A549 (cell line): ENCODE measurements around the gene FNIP1. TPM values are rescaled to one million over a fixed set of nuclear protein-coding genes. Genes with fewer than 3 reads are reported as not detected.

Experiments
- ATAC-seq, 2 experiments: fragments of 200-7000 bp in 1 of 2; fragments of >200 bp in 1 of 2; cut with Nextera tagmentation in 1 of 2; cut with Tn5 transposase in 1 of 2; 3 replicates each; pipeline versions ENCODE4 v1.8.0 to v1.9.1; 2018 to 2020; ENCODE audit warnings: mild to moderate bottlenecking in 1 of 2, moderate library complexity in 1 of 2
- CTCF ChIA-PET: fragments of 300-600 bp; sonication (Branson Sonifier 250); formaldehyde crosslinking; extraction: SDS; loops from one replicate; lab custom pipeline; 2021; ENCODE audit warnings: antibody characterized with exemption, inconsistent platforms; lab: Yijun Ruan, JAX
- POLR2A ChIA-PET: fragments of 350-600 bp; formaldehyde crosslinking; extraction: SDS; loops from one replicate; lab custom pipeline; 2021; ENCODE audit warnings: antibody characterized with exemption, inconsistent platforms; lab: Yijun Ruan, JAX
- DNase-seq, 2 experiments: peaks; one replicate each; pipeline versions ENCODE4 v3.0.0 to v3.0.0-alpha.2; 2011 to 2016; ENCODE audit warnings: low read depth in 1 of 2, low spot score in 1 of 2
- FAIRE-seq: peaks from 2 replicates; lab custom pipeline; 2011; peaks lifted over from hg19 to GRCh38; lab: Jason Lieb, UNC
- H3K27ac ChIP-seq, 2 experiments: fragments of >200 bp; sonication (Bioruptor Twin); formaldehyde crosslinking; 3 replicates each; pipeline ENCODE4 v1.5.1; 2016 to 2017
- H3K4me1 ChIP-seq: fragments of >200 bp; sonication (Bioruptor Twin); formaldehyde crosslinking; 3 replicates; pipeline ENCODE4 v1.6.1; 2016
- H3K4me2 ChIP-seq: fragments of >200 bp; sonication (Bioruptor Twin); formaldehyde crosslinking; 3 replicates; pipeline ENCODE4 v1.6.1; 2016
- H3K4me3 ChIP-seq: fragments of >200 bp; sonication (Bioruptor Twin); formaldehyde crosslinking; 3 replicates; pipeline ENCODE4 v1.5.1; 2016
- H3K9me3 ChIP-seq: fragments of >200 bp; sonication (Bioruptor Twin); formaldehyde crosslinking; 3 replicates; pipeline ENCODE4 v1.6.1; 2016
- CBX8 ChIP-seq: fragments of 200-600 bp; sonication (generic); IDR thresholded peaks from 2 replicates; pipeline ENCODE4 v1.6.1; 2016
- CHD4 ChIP-seq: fragments of 200-600 bp; sonication (generic); IDR thresholded peaks from 2 replicates; pipeline ENCODE4 v1.6.1; 2016; ENCODE audit warnings: antibody characterized with exemption, mild to moderate bottlenecking, borderline replicate concordance
- EHF ChIP-seq: fragments of 250-450 bp; sonication (Bioruptor Pico); IDR thresholded peaks from 2 replicates; pipeline ENCODE4 v1.5.0; 2020; ENCODE audit warnings: mild to moderate bottlenecking
- EHMT2 ChIP-seq: fragments of 200-600 bp; sonication (generic); IDR thresholded peaks from 2 replicates; pipeline ENCODE4 v1.6.1; 2016; ENCODE audit warnings: antibody characterized with exemption, low read depth, mild to moderate bottlenecking, moderate library complexity
- EP300 ChIP-seq, 2 experiments: fragments of >200 bp; sonication (Bioruptor Twin); formaldehyde crosslinking; IDR thresholded peaks; 2 replicates in 1 of 2; 3 replicates in 1 of 2; pipeline ENCODE4 v1.6.1; 2016 to 2017
- ESRRA ChIP-seq: fragments of 150-350 bp; IDR thresholded peaks from 2 replicates; pipeline ENCODE4 v1.6.1; 2014; ENCODE audit warnings: mild to moderate bottlenecking, low read length, borderline replicate concordance
- FOSL2 ChIP-seq, 2 experiments: fragments of 450-650 bp in 1 of 2; fragments of >200 bp in 1 of 2; sonication (Bioruptor Twin) in 1 of 2; formaldehyde crosslinking; IDR thresholded peaks; 2 replicates each; pipeline versions ENCODE4 v1.5.0 to v1.6.1; 2016 to 2020; ENCODE audit warnings: mild to moderate bottlenecking in 1 of 2, moderate library complexity in 1 of 2
- GATA3 ChIP-seq: IDR thresholded peaks from 2 replicates; pipeline ENCODE4 v1.6.1; 2012; ENCODE audit warnings: borderline replicate concordance
- HOXB13 ChIP-seq: fragments of 250-450 bp; sonication (Bioruptor Pico); IDR thresholded peaks from 2 replicates; pipeline ENCODE4 v1.5.0; 2020; ENCODE audit warnings: low read depth, mild to moderate bottlenecking, moderate library complexity
- JUN ChIP-seq, 2 experiments: fragments of >200 bp; sonication (Bioruptor Twin); formaldehyde crosslinking; IDR thresholded peaks; 2 replicates in 1 of 2; 3 replicates in 1 of 2; pipeline ENCODE4 v1.6.1; 2016 to 2017
- JUNB ChIP-seq: fragments of >200 bp; sonication (Bioruptor Twin); formaldehyde crosslinking; IDR thresholded peaks from 2 replicates; pipeline ENCODE4 v1.6.1; 2016
- KDM5A ChIP-seq: fragments of 200-600 bp; sonication (generic); IDR thresholded peaks from 2 replicates; pipeline ENCODE4 v1.6.1; 2016; ENCODE audit warnings: antibody characterized with exemption, mild to moderate bottlenecking
- MAFK ChIP-seq: fragments of 450-650 bp; IDR thresholded peaks from 2 replicates; pipeline ENCODE4 v1.6.1; 2014; ENCODE audit not compliant: partially characterized antibody
- MYC ChIP-seq: IDR thresholded peaks from 2 replicates; pipeline ENCODE4 v1.6.1; 2012; ENCODE audit warnings: mild to moderate bottlenecking, inconsistent platforms, low read length, improper control_type of control experiment, borderline replicate concordance
- NFE2L2 ChIP-seq: fragments of 150-350 bp; conservative IDR thresholded peaks from 2 replicates; pipeline ENCODE4 v1.6.1; 2014; ENCODE audit warnings: low read length
- NPAS2 ChIP-seq: fragments of 250-450 bp; sonication (Bioruptor Pico); IDR thresholded peaks from 2 replicates; pipeline ENCODE4 v1.8.0; 2022; ENCODE audit warnings: mild to moderate bottlenecking, moderate library complexity, borderline replicate concordance
- NR3C1 ChIP-seq: fragments of >200 bp; sonication (Bioruptor Twin); formaldehyde crosslinking; IDR thresholded peaks from 3 replicates; pipeline ENCODE4 v1.6.1; 2017
- POLR2AphosphoS2 ChIP-seq: conservative IDR thresholded peaks from 2 replicates; pipeline ENCODE4 v1.6.1; 2012; ENCODE audit warnings: low read length, improper control_type of control experiment, inconsistent platforms
- RAD21 ChIP-seq, 2 experiments: fragments of >200 bp in 1 of 2; sonication (Bioruptor Twin) in 1 of 2; formaldehyde crosslinking in 1 of 2; IDR thresholded peaks in 1 of 2; conservative IDR thresholded peaks in 1 of 2; 2 replicates in 1 of 2; 3 replicates in 1 of 2; pipeline ENCODE4 v1.6.1; 2012 to 2018; ENCODE audit warnings: inconsistent platforms in 1 of 2
- RARB ChIP-seq: fragments of 250-450 bp; sonication (Bioruptor Pico); IDR thresholded peaks from 2 replicates; pipeline ENCODE4 v1.8.0; 2021; ENCODE audit warnings: mild to moderate bottlenecking, moderate library complexity
- RFX5 ChIP-seq: fragments of 450-650 bp; IDR thresholded peaks from 2 replicates; pipeline ENCODE4 v1.7.1; 2014; ENCODE audit warnings: antibody characterized with exemption, mild to moderate bottlenecking, moderate library complexity
- RNF2 ChIP-seq: fragments of 200-600 bp; sonication (generic); IDR thresholded peaks from 2 replicates; pipeline ENCODE4 v1.6.1; 2016; ENCODE audit warnings: low read depth, mild to moderate bottlenecking, antibody characterized with exemption, moderate library complexity, borderline replicate concordance
- SMC3 ChIP-seq: fragments of >200 bp; sonication (Bioruptor Twin); formaldehyde crosslinking; IDR thresholded peaks from 3 replicates; pipeline ENCODE4 v1.6.1; 2018; ENCODE audit warnings: inconsistent platforms
- SREBF2 ChIP-seq: fragments of 450-650 bp; IDR thresholded peaks from 2 replicates; pipeline ENCODE4 v1.6.1; 2014; ENCODE audit warnings: mild to moderate bottlenecking, moderate library complexity
- TFCP2L1 ChIP-seq: fragments of 250-450 bp; sonication (Bioruptor Pico); IDR thresholded peaks from 2 replicates; pipeline ENCODE4 v1.5.0; 2021; ENCODE audit warnings: mild to moderate bottlenecking
- TP53 ChIP-seq: fragments of 250-450 bp; sonication (Bioruptor Pico); IDR thresholded peaks from 2 replicates; pipeline ENCODE4 v1.5.0; 2021; ENCODE audit warnings: mild to moderate bottlenecking, moderate library complexity
- ZFP36 ChIP-seq: fragments of 450-650 bp; IDR thresholded peaks from 2 replicates; pipeline ENCODE4 v1.6.1; 2014; ENCODE audit warnings: borderline replicate concordance; ENCODE audit not compliant: partially characterized antibody
- WGBS: methylation state at CpG from one replicate; pipeline ENCODE4 v1.1.6; 2017; ENCODE audit errors: missing lambda C conversion rate; 5-methylcytosine and 5-hydroxymethylcytosine counted together
- polyA plus RNA-seq, 4 experiments: library from polyadenylated mRNA; depleted of rRNA in 3 of 4; stranded (reverse); fragments of >200 nt; fragmentation: RNase III in 1 of 4; extraction: RNeasy Plus Mini Kit Qiagen cat#74134 plus additional on column Dnase treatment in 1 of 4; gene quantifications; 2 replicates in 3 of 4; 3 replicates in 1 of 4; pipeline ENCODE4 v1.2.3, GENCODE V29; 2011 to 2017
- TF ChIP-seq, protein P1 (sequence below): fragments of 250-450 bp; sonication (Bioruptor Pico); IDR thresholded peaks from 2 replicates; pipeline ENCODE4 v1.5.0; 2020; ENCODE audit warnings: low read depth, mild to moderate bottlenecking, moderate library complexity
- TF ChIP-seq, protein P2 (sequence below): IDR thresholded peaks from 2 replicates; pipeline ENCODE4 v1.6.1; 2012
- TF ChIP-seq, protein P3 (sequence below): fragments of >200 bp; sonication (Bioruptor Twin); formaldehyde crosslinking; IDR thresholded peaks from 2 replicates; pipeline ENCODE4 v1.6.1; 2016

The FNIP1 gene
- polyA plus RNA-seq, 2 of the 4 experiments (the other 2 are of a cell fraction): 7.5 to 9.6 TPM

DNA sequence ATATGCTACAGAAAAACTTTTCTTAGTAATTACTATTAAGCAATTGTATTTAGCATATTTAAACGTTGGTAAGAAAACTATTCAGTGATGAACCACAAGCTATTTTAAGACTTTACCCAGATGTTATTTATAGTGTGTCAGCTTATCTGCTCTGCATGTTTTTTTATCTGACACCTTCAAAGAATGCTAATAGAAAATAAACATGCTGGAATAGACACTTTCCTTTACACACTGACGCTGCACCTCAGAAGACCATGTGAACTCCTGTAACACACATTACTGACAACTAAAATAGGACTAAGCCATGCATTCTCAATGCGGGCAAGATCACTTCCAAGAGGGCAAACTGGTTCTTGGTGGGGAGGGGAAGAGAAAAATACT lies 38.3 kb downstream of the FNIP1 start:
- 71% methylated on average over 3 of the region's 3 CpGs for WGBS
- Histone ChIP-seq H3K27ac (no peak overlapping the region), H3K9me3 (no peaks in the 10 kb centered on the region), H3K4me1 (no peaks in the 10 kb centered on the region), H3K4me2 (no peak overlapping the region)
- ATAC-seq: no peak
- no peak for FAIRE-seq
- no peak for TF ChIP-seq TFCP2L1 (CRISPR knock-in tag)
- no peak for TF ChIP-seq CBX8
- no peak for TF ChIP-seq HOXB13 (CRISPR knock-in tag)
- TF ChIP-seq, protein P1, sequence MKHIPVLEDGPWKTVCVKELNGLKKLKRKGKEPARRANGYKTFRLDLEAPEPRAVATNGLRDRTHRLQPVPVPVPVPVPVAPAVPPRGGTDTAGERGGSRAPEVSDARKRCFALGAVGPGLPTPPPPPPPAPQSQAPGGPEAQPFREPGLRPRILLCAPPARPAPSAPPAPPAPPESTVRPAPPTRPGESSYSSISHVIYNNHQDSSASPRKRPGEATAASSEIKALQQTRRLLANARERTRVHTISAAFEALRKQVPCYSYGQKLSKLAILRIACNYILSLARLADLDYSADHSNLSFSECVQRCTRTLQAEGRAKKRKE (CRISPR knock-in tag): no peak
- no peak for TF ChIP-seq GATA3
- TF ChIP-seq, protein P2, sequence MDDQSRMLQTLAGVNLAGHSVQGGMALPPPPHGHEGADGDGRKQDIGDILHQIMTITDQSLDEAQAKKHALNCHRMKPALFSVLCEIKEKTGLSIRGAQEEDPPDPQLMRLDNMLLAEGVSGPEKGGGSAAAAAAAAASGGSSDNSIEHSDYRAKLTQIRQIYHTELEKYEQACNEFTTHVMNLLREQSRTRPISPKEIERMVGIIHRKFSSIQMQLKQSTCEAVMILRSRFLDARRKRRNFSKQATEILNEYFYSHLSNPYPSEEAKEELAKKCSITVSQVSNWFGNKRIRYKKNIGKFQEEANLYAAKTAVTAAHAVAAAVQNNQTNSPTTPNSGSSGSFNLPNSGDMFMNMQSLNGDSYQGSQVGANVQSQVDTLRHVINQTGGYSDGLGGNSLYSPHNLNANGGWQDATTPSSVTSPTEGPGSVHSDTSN: no peak
- TF ChIP-seq EHMT2: no peak
- TF ChIP-seq EHF (CRISPR knock-in tag): no peak
- TF ChIP-seq EP300 (IDR thresholded peaks at IDR 0.05): no peak
- TF ChIP-seq, protein P3, sequence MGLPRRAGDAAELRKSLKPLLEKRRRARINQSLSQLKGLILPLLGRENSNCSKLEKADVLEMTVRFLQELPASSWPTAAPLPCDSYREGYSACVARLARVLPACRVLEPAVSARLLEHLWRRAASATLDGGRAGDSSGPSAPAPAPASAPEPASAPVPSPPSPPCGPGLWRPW: no peak
- no peak for TF ChIP-seq MYC
- no peak for TF ChIP-seq NR3C1
- TF ChIP-seq RFX5: no peak
- TF ChIP-seq RAD21 (conservative IDR thresholded peaks at IDR 0.05 in 1 of 2, IDR thresholded peaks at IDR 0.05 in 1 of 2): no peak
- no peak for TF ChIP-seq KDM5A
- TF ChIP-seq CHD4: no peak
- TF ChIP-seq NPAS2 (CRISPR knock-in tag): no peak
- no peak for TF ChIP-seq TP53
- TF ChIP-seq, all 56 proteins: peak for 0
- H3K4me3 ChIP-seq: no peak overlapping the region
- ChIA-PET POLR2A (no interaction called here), CTCF (interaction anchor here (1.0 kb wide), 1 partner anchor 8 kb away, joined by 5 read pairs; no protein-coding TSS in a partner anchor)
- DNase-seq: no peak

DNA sequence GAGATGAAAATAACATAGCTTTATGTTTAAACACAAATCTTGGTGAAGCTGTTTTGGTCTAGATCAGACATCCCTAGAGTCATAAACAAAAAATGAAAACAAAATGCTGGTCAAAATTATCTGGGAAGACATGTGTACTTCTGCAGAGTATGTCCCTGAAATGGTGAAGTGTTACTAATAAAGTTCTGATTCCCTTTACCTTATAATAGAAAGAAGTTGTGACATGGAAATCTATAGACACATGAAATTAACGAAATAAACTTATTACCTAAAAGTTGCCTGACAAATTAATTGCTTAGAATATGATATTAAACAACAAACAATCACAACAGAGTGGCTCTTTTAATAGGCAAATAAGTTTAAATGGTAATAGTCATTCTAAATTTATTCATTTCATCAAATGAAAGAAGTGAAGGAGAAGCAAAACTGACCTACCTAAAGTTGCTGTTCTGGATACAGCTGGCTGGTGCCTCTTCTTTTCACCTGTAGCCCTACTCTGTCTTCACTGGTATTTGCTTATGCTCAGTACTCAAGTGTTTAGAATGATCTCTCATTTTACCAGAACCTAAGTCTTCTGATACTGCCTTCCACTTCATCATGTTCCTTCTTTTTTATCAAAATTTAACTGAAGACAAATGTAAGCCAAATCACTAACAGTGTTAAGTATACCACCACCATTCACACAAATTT lies 38.8 kb downstream of the FNIP1 start:
- DNase-seq (no peak), FAIRE-seq (no peak), ATAC-seq (no peak)
- Histone ChIP-seq H3K4me2 (no peak overlapping the region), H3K4me3 (no peak overlapping the region), H3K9me3 (no peaks in the 10 kb centered on the region), H3K4me1 (no peaks in the 10 kb centered on the region), H3K27ac (no peak overlapping the region)
- ChIA-PET POLR2A (no interaction called here), CTCF (interaction anchor here (0.6 to 1.0 kb wide), 2 partner anchors 8 to 46 kb away, joined by 3 to 5 read pairs; no protein-coding TSS in a partner anchor)
- TF ChIP-seq ESRRA (no peak), RFX5 (no peak), NFE2L2 (no peak), CHD4 (no peak), JUN (IDR thresholded peaks at IDR 0.05) (no peak), ZFP36 (no peak), SMC3 (no peak), RNF2 (no peak), SREBF2 (no peak), RARB (CRISPR knock-in tag) (no peak), KDM5A (no peak), GATA3 (no peak), TP53 (no peak), JUNB (no peak), FOSL2 (IDR thresholded peaks at IDR 0.05) (no peak), FOSL2 (CRISPR knock-in tag; IDR thresholded peaks at IDR 0.05) (no peak), TFCP2L1 (CRISPR knock-in tag) (no peak), POLR2AphosphoS2 (no peak), MAFK (no peak)
- 88% methylated on average over 1 of the region's 1 CpG for WGBS
